ENCODE data around the gene HDAC8.
"Not testable (repeated sequence)": the region's sequence is repeated elsewhere in the genome, so short reads cannot be mapped to it uniquely, and the experiment has no call there.

HDAC8 gene

DNA sequence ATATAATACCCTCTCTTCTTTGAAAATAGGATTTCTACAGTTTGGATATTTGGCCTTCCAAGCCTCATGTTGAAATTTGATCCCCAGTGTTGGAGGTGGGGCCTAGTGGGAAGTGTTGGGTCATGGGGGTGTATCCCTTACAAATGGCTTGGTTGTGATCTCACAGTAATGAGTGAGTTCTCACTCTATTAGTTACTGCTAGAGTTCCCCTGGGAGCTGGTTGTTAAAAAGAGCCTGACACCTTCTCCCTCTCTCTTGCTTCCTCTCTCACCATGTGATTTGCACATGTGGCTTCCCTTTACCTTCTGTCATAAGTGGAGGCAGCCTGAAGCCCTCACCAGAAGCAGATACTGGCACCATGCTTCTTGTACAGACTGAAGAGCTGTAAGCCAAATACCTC, 73.9 kb downstream of the HDAC8 start:
- no peaks in the 10 kb centered on the region for H3K9me3 ChIP-seq (ENCODE audit: insufficient read depth, low read depth, low read length)
- no peak overlapping the region for H2AFZ ChIP-seq (ENCODE audit: low read length)
- no peaks in the 10 kb centered on the region for H3F3A ChIP-seq (ENCODE audit: low read depth)
- H3K4me2 ChIP-seq (ENCODE audit: low read depth, low read length, poor library complexity, severe bottlenecking): no peak overlapping the region
- TF ChIP-seq CTCF (conservative IDR thresholded peaks at IDR 0.05; ENCODE audit: low read length) (no peak), EZH2phosphoT487 (IDR thresholded peaks at IDR 0.05; ENCODE audit: borderline replicate concordance) (no peak)
- peaks cover 4% of the 10 kb centered on the region; the same call in 1 of the 2 replicates for H3K79me2 ChIP-seq (ENCODE audit: insufficient read depth, low read length)
- H3K36me3 ChIP-seq (ENCODE audit: insufficient read depth, low read length): no peaks in the 10 kb centered on the region; the same call in 1 of the 2 replicates
- no peaks in the 10 kb centered on the region for H3K9me2 ChIP-seq (replicated peaks; ENCODE audit: low read depth, low read length)
- H3K4me1 ChIP-seq (ENCODE audit: insufficient read depth, low read length, poor library complexity, severe bottlenecking): no peaks in the 10 kb centered on the region
- H3K9ac ChIP-seq (ENCODE audit: low read depth, low read length, poor library complexity, severe bottlenecking): no peak overlapping the region
- no peak overlapping the region for H3K4me3 ChIP-seq (ENCODE audit: low read length, poor library complexity, severe bottlenecking)
- H4K20me1 ChIP-seq (ENCODE audit: insufficient read depth, low read length, poor library complexity, severe bottlenecking): no peaks in the 10 kb centered on the region
- no peaks in the 10 kb centered on the region for H3K27me3 ChIP-seq (ENCODE audit: insufficient read depth, low read length, poor library complexity, severe bottlenecking)

DNA sequence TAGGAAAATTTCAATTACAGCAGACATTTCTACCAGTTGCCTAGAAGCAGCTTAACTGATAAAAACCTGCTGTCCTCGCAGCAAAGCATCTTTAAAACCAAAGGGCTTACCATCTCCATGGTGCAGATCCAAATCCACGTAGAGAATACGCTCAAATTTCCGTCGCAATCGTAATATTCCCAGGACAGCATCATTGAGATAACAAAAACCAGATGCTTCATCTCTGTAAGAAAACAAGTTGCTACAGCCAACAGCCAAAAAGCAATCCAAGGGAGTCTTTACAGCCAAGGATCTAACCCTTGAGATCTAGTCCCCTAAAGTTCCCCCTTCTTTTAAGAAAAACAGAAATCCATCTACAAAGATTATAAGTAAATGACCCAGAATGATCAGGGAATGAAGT, 77.6 kb downstream of the HDAC8 start:
- Histone ChIP-seq H3F3A (ENCODE audit: low read depth) (no peaks in the 10 kb centered on the region), H3K27me3 (ENCODE audit: insufficient read depth, low read length, poor library complexity, severe bottlenecking) (no peaks in the 10 kb centered on the region), H4K20me1 (ENCODE audit: insufficient read depth, low read length, poor library complexity, severe bottlenecking) (no peaks in the 10 kb centered on the region), H3K9ac (ENCODE audit: low read depth, low read length, poor library complexity, severe bottlenecking) (no peak overlapping the region), H3K9me2 (replicated peaks; ENCODE audit: low read depth, low read length) (no peaks in the 10 kb centered on the region), H3K9me3 (ENCODE audit: insufficient read depth, low read depth, low read length) (no peaks in the 10 kb centered on the region), H3K36me3 (ENCODE audit: insufficient read depth, low read length) (no peaks in the 10 kb centered on the region; the same call in 1 of the 2 replicates), H3K4me1 (ENCODE audit: insufficient read depth, low read length, poor library complexity, severe bottlenecking) (no peaks in the 10 kb centered on the region), H3K79me2 (ENCODE audit: insufficient read depth, low read length) (no peaks in the 10 kb centered on the region), H3K4me3 (ENCODE audit: low read length, poor library complexity, severe bottlenecking) (no peak overlapping the region), H3K4me2 (ENCODE audit: low read depth, low read length, poor library complexity, severe bottlenecking) (no peak overlapping the region), H2AFZ (ENCODE audit: low read length) (no peak overlapping the region)
- no peak for TF ChIP-seq EZH2phosphoT487 (IDR thresholded peaks at IDR 0.05; ENCODE audit: borderline replicate concordance)
- TF ChIP-seq CTCF (conservative IDR thresholded peaks at IDR 0.05; ENCODE audit: low read length): no peak

DNA sequence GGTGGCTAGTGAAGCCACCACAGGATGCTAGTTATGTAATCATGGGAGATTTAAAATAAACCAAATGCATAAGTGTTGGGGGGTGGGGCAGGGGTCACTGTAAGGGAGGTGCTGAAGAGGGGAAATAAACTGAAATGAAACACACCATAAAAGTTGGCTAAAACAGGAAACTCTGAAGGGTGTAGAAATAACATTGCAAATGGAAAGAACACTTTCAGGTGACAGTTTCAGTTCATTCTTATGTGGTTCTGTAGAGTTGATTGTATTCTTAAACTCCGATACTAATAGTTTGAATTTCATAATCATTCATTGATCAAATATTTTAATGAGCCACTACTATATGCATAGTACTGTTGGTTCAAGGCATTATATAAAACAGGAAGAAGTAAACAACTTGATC, 80.1 kb downstream of the HDAC8 start:
- no peak overlapping the region for H3K9ac ChIP-seq (ENCODE audit: low read depth, low read length, poor library complexity, severe bottlenecking)
- no peaks in the 10 kb centered on the region for H4K20me1 ChIP-seq (ENCODE audit: insufficient read depth, low read length, poor library complexity, severe bottlenecking)
- TF ChIP-seq CTCF (conservative IDR thresholded peaks at IDR 0.05; ENCODE audit: low read length) (no peak), EZH2phosphoT487 (IDR thresholded peaks at IDR 0.05; ENCODE audit: borderline replicate concordance) (no peak)

DNA sequence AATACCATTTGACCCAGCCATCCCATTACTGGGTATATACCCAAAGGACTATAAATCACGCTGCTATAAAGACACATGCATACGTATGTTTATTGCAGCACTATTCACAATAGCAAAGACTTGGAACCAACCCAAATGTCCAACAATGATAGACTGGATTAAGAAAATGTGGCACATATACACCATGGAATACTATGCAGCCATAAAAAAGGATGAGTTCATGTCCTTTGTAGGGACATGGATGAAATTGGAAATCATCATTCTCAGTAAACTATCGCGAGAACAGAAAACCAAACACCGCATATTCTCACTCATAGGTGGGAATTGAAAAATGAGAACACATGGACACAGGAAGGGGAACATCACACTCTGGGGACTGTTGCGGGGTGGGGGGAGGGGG, 82.4 kb downstream of the HDAC8 start:
- H3K4me1 ChIP-seq (ENCODE audit: insufficient read depth, low read length, poor library complexity, severe bottlenecking); H3K4me2 ChIP-seq (ENCODE audit: low read depth, low read length, poor library complexity, severe bottlenecking); H3K9ac ChIP-seq (ENCODE audit: low read depth, low read length, poor library complexity, severe bottlenecking); H3K79me2 ChIP-seq (ENCODE audit: insufficient read depth, low read length); H3F3A ChIP-seq (ENCODE audit: low read depth); H3K4me3 ChIP-seq (ENCODE audit: low read length, poor library complexity, severe bottlenecking); H3K27me3 ChIP-seq (ENCODE audit: insufficient read depth, low read length, poor library complexity, severe bottlenecking); H2AFZ ChIP-seq (ENCODE audit: low read length); H3K9me3 ChIP-seq (ENCODE audit: insufficient read depth, low read depth, low read length); H3K9me2 ChIP-seq (replicated peaks; ENCODE audit: low read depth, low read length); H4K20me1 ChIP-seq (ENCODE audit: insufficient read depth, low read length, poor library complexity, severe bottlenecking): not testable (repeated sequence)
- peaks cover 26% of the 10 kb centered on the region; the same call in 1 of the 2 replicates for H3K36me3 ChIP-seq (ENCODE audit: insufficient read depth, low read length)

More for the DNA sequence above, 80.1 kb downstream of the HDAC8 start:
- Histone ChIP-seq H3K4me1 (ENCODE audit: insufficient read depth, low read length, poor library complexity, severe bottlenecking) (no peaks in the 10 kb centered on the region), H3K79me2 (ENCODE audit: insufficient read depth, low read length) (no peaks in the 10 kb centered on the region), H3K36me3 (ENCODE audit: insufficient read depth, low read length) (peaks cover 16% of the 10 kb centered on the region; the same call in 1 of the 2 replicates), H3K9me3 (ENCODE audit: insufficient read depth, low read depth, low read length) (no peaks in the 10 kb centered on the region), H2AFZ (ENCODE audit: low read length) (no peak overlapping the region), H3K27me3 (ENCODE audit: insufficient read depth, low read length, poor library complexity, severe bottlenecking) (no peaks in the 10 kb centered on the region), H3K4me3 (ENCODE audit: low read length, poor library complexity, severe bottlenecking) (no peak overlapping the region), H3F3A (ENCODE audit: low read depth) (no peaks in the 10 kb centered on the region), H3K4me2 (ENCODE audit: low read depth, low read length, poor library complexity, severe bottlenecking) (no peak overlapping the region), H3K9me2 (replicated peaks; ENCODE audit: low read depth, low read length) (no peaks in the 10 kb centered on the region)

Measured in Loucy (cell line).